B cell (primary cell): Measurements from ENCODE around the gene BCKDHA. TPM values are rescaled to one million over a fixed set of nuclear protein-coding genes. Genes with fewer than 3 reads are reported as not detected.

Source experiments
- ATAC-seq: fragments of 200-7000 bp; cut with Tn5 transposase; one replicate; pipeline ENCODE4 v1.10.0; 2021; ENCODE audit warnings: low read depth, mild to moderate bottlenecking, moderate number of reproducible peaks, moderate library complexity
- CTCF ChIA-PET: fragments of 350-600 bp; sonication (Branson Sonifier 250); formaldehyde crosslinking; loops from one replicate; lab custom pipeline; 2021; ENCODE audit warnings: antibody characterized with exemption, inconsistent platforms; lab: Charles Lee
- POLR2A ChIA-PET: fragments of 350-600 bp; sonication (Branson Sonifier 250); formaldehyde crosslinking; loops from one replicate; lab custom pipeline; 2021; ENCODE audit warnings: antibody characterized with exemption; lab: Charles Lee
- DNase-seq: peaks from one replicate; pipeline ENCODE4 v3.0.0; 2013
- H2AFZ ChIP-seq: 2 replicates; pipeline ENCODE4 v1.6.1; 2012; ENCODE audit warnings: mild to moderate bottlenecking, low read depth, low read length; ENCODE audit not compliant: insufficient read depth, poor library complexity, severe bottlenecking
- H3K27ac ChIP-seq, 2 donors: 1 replicate in 1 of 2; 2 replicates in 1 of 2; pipeline ENCODE4 v1.5.1; 2012 to 2013; ENCODE audit warnings: low read length in 2 of 2, mild to moderate bottlenecking in 2 of 2, moderate library complexity in 1 of 2
- H3K27me3 ChIP-seq, 4 experiments: fragments of 200-600 bp in 1 of 4; sonication (generic) in 1 of 4; replicated peaks in 1 of 4; 1 replicate in 2 of 4; 2 replicates in 2 of 4; pipeline versions ENCODE4 v1.6.1 to v1.7.0; 2013 to 2016; ENCODE audit warnings: low read length in 3 of 4, mild to moderate bottlenecking in 2 of 4, mixed read lengths in 1 of 4, moderate library complexity in 1 of 4; ENCODE audit not compliant: insufficient read depth in 4 of 4, control insufficient read depth in 3 of 4; ENCODE audit errors: control extremely low read depth in 1 of 4
- H3K36me3 ChIP-seq, 2 experiments: replicated peaks in 1 of 2; 1 replicate in 1 of 2; 2 replicates in 1 of 2; pipeline versions ENCODE4 v1.6.1 to v1.7.1; 2013; ENCODE audit warnings: low read length in 1 of 2; ENCODE audit not compliant: insufficient read depth in 2 of 2, control insufficient read depth in 1 of 2; ENCODE audit errors: control extremely low read depth in 1 of 2, extremely low read depth in 1 of 2
- H3K4me1 ChIP-seq, 2 donors: fragments of 200-600 bp in 1 of 2; sonication (generic) in 1 of 2; 1 replicate in 1 of 2; 2 replicates in 1 of 2; pipeline versions ENCODE4 v1.5.1 to v1.6.1; 2013 to 2017; ENCODE audit warnings: low read length in 2 of 2; ENCODE audit not compliant: control insufficient read depth in 2 of 2, insufficient read depth in 2 of 2
- H3K4me2 ChIP-seq: replicated peaks from 2 replicates; pipeline ENCODE3; 2012; ENCODE audit warnings: mild to moderate bottlenecking, low read depth, low read length; ENCODE audit not compliant: poor library complexity, severe bottlenecking
- H3K4me3 ChIP-seq, 5 experiments: fragments of 200-600 bp in 1 of 5; sonication (generic) in 1 of 5; 1 replicate in 3 of 5; 2 replicates in 2 of 5; pipeline versions ENCODE4 v1.5.1 to v1.7.0; 2011 to 2016; ENCODE audit warnings: low read length in 4 of 5, mild to moderate bottlenecking in 4 of 5, low read depth in 2 of 5, control low read depth in 1 of 5, moderate library complexity in 1 of 5; ENCODE audit not compliant: insufficient read depth in 1 of 5; ENCODE audit errors: control extremely low read depth in 1 of 5, extremely low read depth in 1 of 5
- H3K79me2 ChIP-seq: fragments of 200-600 bp; sonication (generic); one replicate; pipeline ENCODE4 v1.6.0; 2016; ENCODE audit warnings: low read length; ENCODE audit not compliant: control insufficient read depth, insufficient read depth
- H3K9ac ChIP-seq: fragments of 200-600 bp; sonication (generic); 2 replicates; pipeline ENCODE4 v1.6.1; 2017; ENCODE audit warnings: mild to moderate bottlenecking, low read length, moderate library complexity
- H3K9me3 ChIP-seq, 3 donors: one replicate each; pipeline versions ENCODE4 v1.6.1 to v1.7.1; 2013; ENCODE audit warnings: low read length in 2 of 3; ENCODE audit not compliant: control insufficient read depth in 2 of 3, insufficient read depth in 1 of 3; ENCODE audit errors: control extremely low read depth in 1 of 3
- H4K20me1 ChIP-seq: 2 replicates; pipeline ENCODE4 v1.6.0; 2012; ENCODE audit warnings: mild to moderate bottlenecking, low read length; ENCODE audit not compliant: insufficient read depth, control insufficient read depth, poor library complexity, severe bottlenecking
- H3K27ac Mint-ChIP-seq: one replicate; pipeline ENCODE4 v1.8.0; 2021; ENCODE audit warnings: mixed read lengths
- H3K27me3 Mint-ChIP-seq: one replicate; pipeline ENCODE4 v1.8.0; 2021; ENCODE audit warnings: mixed read lengths
- H3K4me1 Mint-ChIP-seq: one replicate; pipeline ENCODE4 v1.8.0; 2021; ENCODE audit warnings: mixed read lengths
- H3K4me3 Mint-ChIP-seq: one replicate; pipeline ENCODE4 v1.8.0; 2021; ENCODE audit warnings: mixed read lengths
- H3K9me3 Mint-ChIP-seq: one replicate; pipeline ENCODE4 v1.8.0; 2022; ENCODE audit warnings: mixed read lengths; ENCODE audit not compliant: insufficient read depth
- EZH2 ChIP-seq: IDR thresholded peaks from 2 replicates; pipeline ENCODE4 v1.6.1; 2012; ENCODE audit warnings: borderline replicate concordance, low read depth, mild to moderate bottlenecking, moderate library complexity, low read length; ENCODE audit not compliant: insufficient read depth, poor library complexity, severe bottlenecking
- WGBS: methylation state at CpG from one replicate; pipeline ENCODE4 v1.1.5; 2013; ENCODE audit warnings: missing lambda C conversion rate; ENCODE audit not compliant: insufficient coverage; 5-methylcytosine and 5-hydroxymethylcytosine counted together
- intact Hi-C: fragments of 100-400 bp; cut with micrococcal nuclease; formaldehyde crosslinking; loops from one replicate; pipeline ENCODE4 v1.10.0; 2022
- polyA plus RNA-seq: library from polyadenylated mRNA; depleted of rRNA; stranded (reverse); fragments of >200 nt; gene quantifications from 2 replicates; pipeline ENCODE4 v1.2.3, GENCODE V29; 2012
- total RNA-seq, 2 donors: library from RNA; stranded (reverse); fragments of 120-200 nt in 1 of 2; gene quantifications; 1 replicate in 1 of 2; 2 replicates in 1 of 2; pipeline versions ENCODE4 v1.2.3 to v1.2.4, GENCODE V29; 2013 to 2022
- TF ChIP-seq, protein P1 (sequence below): fragments of 200-600 bp; IDR thresholded peaks from one replicate; pipeline ENCODE4 v1.8.0; 2022; ENCODE audit warnings: antibody characterized with exemption, mild to moderate bottlenecking

The BCKDHA gene
- total and polyA plus RNA-seq, 2 donors (not counting 1 experiment from before 2014, with no cell fraction given), result 20.6 to 39.7 TPM

GRCh38 chr19:41421314-41421713 lies 23.7 kb downstream of the BCKDHA start:
- no peak for DNase-seq
- Histone ChIP-seq H3K4me3 (no peak overlapping the region), H3K27ac (no peak overlapping the region), H3K9ac (no peak overlapping the region), H3K9me3 (no peaks in the 10 kb centered on the region), H3K36me3 (peaks cover 0 to 69% of the 10 kb centered on the region in 2 experiments), H3K4me2 (no peak overlapping the region), H3K79me2 (peaks cover 5% of the 10 kb centered on the region), H3K27me3 (no peaks in the 10 kb centered on the region), H4K20me1 (peaks cover 14% of the 10 kb centered on the region), H2AFZ (no peak overlapping the region), H3K4me1 (no peaks in the 10 kb centered on the region)
- intact Hi-C loops, result no loop called here
- ChIA-PET POLR2A (no interaction called here), CTCF (interaction anchor here (1.5 kb wide), 1 partner anchor 142 kb away, joined by 3 read pairs; no protein-coding TSS in a partner anchor)
- Mint-ChIP-seq H3K9me3 (no peaks in the 10 kb centered on the region), H3K27me3 (no peaks in the 10 kb centered on the region), H3K4me3 (no peak overlapping the region), H3K4me1 (no peaks in the 10 kb centered on the region), H3K27ac (no peak overlapping the region)
- TF ChIP-seq, protein P1, sequence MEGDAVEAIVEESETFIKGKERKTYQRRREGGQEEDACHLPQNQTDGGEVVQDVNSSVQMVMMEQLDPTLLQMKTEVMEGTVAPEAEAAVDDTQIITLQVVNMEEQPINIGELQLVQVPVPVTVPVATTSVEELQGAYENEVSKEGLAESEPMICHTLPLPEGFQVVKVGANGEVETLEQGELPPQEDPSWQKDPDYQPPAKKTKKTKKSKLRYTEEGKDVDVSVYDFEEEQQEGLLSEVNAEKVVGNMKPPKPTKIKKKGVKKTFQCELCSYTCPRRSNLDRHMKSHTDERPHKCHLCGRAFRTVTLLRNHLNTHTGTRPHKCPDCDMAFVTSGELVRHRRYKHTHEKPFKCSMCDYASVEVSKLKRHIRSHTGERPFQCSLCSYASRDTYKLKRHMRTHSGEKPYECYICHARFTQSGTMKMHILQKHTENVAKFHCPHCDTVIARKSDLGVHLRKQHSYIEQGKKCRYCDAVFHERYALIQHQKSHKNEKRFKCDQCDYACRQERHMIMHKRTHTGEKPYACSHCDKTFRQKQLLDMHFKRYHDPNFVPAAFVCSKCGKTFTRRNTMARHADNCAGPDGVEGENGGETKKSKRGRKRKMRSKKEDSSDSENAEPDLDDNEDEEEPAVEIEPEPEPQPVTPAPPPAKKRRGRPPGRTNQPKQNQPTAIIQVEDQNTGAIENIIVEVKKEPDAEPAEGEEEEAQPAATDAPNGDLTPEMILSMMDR, result no peak
- no peak for TF ChIP-seq EZH2
- WGBS, result 97% methylated on average over 6 of the region's 6 CpGs
- no peak for ATAC-seq

DNA sequence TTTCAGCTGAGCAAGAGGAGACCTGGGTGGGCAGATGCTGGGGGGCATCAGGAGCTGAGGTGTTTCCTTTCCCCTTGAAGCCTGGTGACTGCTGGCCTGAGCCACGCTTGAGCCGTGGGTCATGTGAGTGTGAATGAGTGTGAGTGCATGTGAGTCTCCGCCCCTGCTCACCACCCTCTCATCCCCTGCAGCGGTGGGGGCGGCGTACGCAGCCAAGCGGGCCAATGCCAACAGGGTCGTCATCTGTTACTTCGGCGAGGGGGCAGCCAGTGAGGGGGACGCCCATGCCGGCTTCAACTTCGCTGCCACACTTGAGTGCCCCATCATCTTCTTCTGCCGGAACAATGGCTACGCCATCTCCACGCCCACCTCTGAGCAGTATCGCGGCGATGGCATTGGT lies 24.4 kb downstream of the BCKDHA start:
- peaks cover 2% of the 10 kb centered on the region for H3K4me1 Mint-ChIP-seq
- Histone ChIP-seq H3K9ac (no peak overlapping the region), H3K4me2 (no peak overlapping the region), H3K27ac (no peak overlapping the region), H3K27me3 (no peaks in the 10 kb centered on the region), H3K4me3 (no peak overlapping the region), H4K20me1 (peaks cover 14% of the 10 kb centered on the region), H3K79me2 (peaks cover 4% of the 10 kb centered on the region), H3K4me1 (peaks cover 0 to 1% of the 10 kb centered on the region in 2 donors), H2AFZ (no peak overlapping the region), H3K9me3 (no peaks in the 10 kb centered on the region), H3K36me3 (peaks cover 0 to 69% of the 10 kb centered on the region in 2 experiments)
- CTCF ChIA-PET, result no interaction called here
- WGBS, result over 99% methylated on average over 15 of the region's 20 CpGs
- H3K27me3 Mint-ChIP-seq, result no peaks in the 10 kb centered on the region
- H3K4me3 Mint-ChIP-seq, result no peak overlapping the region
- POLR2A ChIA-PET, result no interaction called here
- H3K27ac Mint-ChIP-seq, result no peak overlapping the region
- ATAC-seq, result no peak
- no peak for DNase-seq
- no peaks in the 10 kb centered on the region for H3K9me3 Mint-ChIP-seq
- no peak for TF ChIP-seq EZH2
- TF ChIP-seq, protein P1, result no peak
- intact Hi-C loops, result no loop called here
